Measurements from ENCODE around the gene CARS1.

DNA sequence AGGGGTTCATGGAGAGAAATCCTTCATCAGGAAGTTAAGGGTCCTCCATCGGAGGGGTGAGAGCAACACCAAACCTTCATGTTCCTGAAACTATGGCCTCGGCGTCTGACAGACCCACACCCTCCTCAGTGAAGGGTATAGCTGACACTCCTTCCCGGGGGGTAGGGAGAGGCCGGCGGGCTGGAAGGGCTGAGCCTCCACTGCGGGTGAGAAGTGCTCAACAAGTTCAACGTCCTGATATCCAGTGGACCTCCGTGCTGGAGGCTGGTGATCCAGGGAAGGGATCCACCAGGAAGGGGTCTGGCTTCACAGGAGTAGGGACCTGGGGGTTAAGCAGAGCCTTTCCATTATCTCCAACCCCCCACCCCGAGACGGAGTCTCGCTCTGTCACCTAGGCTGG lies 12.3 kb downstream of the CARS1 start:
- TF ChIP-seq, protein P1, sequence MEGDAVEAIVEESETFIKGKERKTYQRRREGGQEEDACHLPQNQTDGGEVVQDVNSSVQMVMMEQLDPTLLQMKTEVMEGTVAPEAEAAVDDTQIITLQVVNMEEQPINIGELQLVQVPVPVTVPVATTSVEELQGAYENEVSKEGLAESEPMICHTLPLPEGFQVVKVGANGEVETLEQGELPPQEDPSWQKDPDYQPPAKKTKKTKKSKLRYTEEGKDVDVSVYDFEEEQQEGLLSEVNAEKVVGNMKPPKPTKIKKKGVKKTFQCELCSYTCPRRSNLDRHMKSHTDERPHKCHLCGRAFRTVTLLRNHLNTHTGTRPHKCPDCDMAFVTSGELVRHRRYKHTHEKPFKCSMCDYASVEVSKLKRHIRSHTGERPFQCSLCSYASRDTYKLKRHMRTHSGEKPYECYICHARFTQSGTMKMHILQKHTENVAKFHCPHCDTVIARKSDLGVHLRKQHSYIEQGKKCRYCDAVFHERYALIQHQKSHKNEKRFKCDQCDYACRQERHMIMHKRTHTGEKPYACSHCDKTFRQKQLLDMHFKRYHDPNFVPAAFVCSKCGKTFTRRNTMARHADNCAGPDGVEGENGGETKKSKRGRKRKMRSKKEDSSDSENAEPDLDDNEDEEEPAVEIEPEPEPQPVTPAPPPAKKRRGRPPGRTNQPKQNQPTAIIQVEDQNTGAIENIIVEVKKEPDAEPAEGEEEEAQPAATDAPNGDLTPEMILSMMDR (IDR thresholded peaks at IDR 0.05), result no peak
- TF ChIP-seq EZH2 (IDR thresholded peaks at IDR 0.05), result no peak
- no peak for TF ChIP-seq EZH2phosphoT487 (IDR thresholded peaks at IDR 0.05)

Measured in neural progenitor cell (in vitro differentiated cells).